Hematopoietic multipotent progenitor cell treated with erythropoietin and hydrocortisone succinate and interleukin-3 and kit ligand, for 4 days (in vitro differentiated cells): ENCODE results near the gene HSPG2.
"Not testable (repeated sequence)": the region's sequence is repeated elsewhere in the genome, so short reads cannot be mapped to it uniquely, and the experiment has no call there.

Experiments
- DNase-seq: peaks from one replicate; pipeline ENCODE4 v3.0.0-alpha.2; 2015

The HSPG2 gene

DNA sequence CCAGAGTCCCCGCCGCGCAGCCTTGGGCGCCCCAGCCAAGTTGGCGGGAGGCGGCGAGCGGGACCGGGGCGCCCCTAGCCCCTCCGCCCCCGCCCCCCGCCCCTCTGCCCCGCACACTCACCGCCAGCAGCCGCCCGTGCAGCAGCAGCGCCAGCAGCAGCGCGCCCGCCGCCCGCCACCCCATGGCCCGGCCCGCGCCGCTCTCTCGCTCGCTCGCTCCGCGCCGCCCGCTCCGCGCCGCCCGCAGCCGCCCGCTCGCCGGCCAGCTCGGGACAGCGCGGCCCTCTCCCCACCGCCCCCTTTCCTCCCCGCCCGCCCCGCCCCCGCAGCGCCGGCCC, at the start of gene HSPG2:
HSPG2 (minus strand) TSS at position 277 of the 338 bp plus-strand sequence; CDS start at position 184, 93 bp downstream.
- no peak for DNase-seq

DNA sequence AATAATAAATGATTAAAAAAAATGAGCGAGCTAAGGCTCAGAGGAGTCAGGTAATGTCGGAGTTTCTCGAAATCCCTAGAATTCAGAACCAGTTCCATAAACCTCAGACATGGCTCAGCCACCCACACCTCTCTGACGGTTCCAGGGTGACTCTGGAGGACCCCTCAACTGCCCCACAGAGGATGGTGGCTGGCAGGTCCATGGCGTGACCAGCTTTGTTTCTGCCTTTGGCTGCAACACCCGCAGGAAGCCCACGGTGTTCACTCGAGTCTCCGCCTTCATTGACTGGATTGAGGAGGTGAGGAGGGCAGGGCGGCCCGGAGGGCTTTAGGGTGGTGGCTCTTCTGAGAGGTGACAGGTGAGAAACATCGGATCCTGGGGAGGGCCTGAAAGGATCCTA, 49.3 kb upstream of the HSPG2 start:
- not testable (repeated sequence) for DNase-seq

DNA sequence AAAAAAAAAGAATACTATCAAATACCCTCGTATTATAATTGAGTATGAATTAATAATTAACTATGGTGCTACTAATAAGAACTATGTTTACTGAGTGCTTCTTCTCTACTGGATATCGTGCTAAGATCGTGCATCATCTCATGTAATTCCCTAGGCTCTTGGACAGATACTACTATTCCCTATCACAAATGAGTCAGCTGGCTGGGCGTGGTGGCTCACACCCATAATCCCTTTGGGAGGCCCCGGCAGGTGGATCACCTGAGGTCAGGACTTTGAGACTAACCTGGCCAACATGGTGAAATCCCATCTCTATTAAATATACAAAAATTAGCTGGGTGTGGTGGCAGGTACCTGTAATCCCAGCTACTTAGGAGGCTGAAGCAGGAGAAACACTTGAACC, 48.8 kb upstream of the HSPG2 start:
- DNase-seq: not testable (repeated sequence)

GRCh38 chr1:21983539-21983938, 46.4 kb upstream of the HSPG2 start:
- not testable (repeated sequence) for DNase-seq

DNA sequence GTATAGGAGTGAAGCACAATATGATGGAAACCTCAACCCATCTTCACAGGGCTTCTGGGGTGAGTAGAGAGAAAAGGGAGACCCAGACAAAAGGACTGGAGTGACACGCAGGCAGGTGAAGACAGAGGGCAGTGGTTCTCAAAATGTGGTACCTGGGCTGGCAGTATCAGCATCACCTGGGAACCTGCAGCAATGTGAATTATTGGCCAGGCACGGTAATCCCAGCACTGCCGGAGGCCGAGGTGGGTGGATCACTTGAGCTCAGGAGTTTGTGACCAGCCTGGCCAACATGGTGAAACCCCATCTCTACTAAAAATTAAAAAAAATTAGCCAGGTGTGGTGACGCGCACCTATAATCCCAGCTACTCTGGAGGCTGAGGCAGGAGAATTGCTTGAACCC, 45.0 kb upstream of the HSPG2 start:
- DNase-seq: not testable (repeated sequence)

- DNase-seq: not testable (repeated sequence)
These were observed 44.1 kb upstream of the HSPG2 start for GRCh38 chr1:21981253-21981652.

GRCh38 chr1:21980515-21981220, 43.6 kb upstream of the HSPG2 start:
- DNase-seq: peak; percentile 59

DNA sequence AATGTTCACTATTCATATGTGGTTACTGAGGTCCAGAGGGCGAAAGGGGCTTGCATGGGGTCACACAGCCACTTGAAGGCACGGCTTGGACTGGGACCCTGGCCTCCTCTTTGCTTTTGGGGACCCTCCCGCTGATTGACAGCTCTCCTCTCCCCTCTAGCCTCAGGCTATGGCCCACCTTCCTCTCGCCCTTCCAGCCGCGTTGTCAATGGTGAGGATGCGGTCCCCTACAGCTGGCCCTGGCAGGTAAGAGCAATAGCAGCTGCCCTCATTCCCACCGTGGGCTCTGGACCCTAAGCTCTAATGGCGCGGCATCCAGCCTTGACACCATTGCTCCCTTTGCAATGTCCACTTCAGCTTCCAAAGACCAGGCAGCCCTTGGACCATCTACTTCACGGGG, 41.1 kb upstream of the HSPG2 start:
- DNase-seq: not testable (repeated sequence)

DNA sequence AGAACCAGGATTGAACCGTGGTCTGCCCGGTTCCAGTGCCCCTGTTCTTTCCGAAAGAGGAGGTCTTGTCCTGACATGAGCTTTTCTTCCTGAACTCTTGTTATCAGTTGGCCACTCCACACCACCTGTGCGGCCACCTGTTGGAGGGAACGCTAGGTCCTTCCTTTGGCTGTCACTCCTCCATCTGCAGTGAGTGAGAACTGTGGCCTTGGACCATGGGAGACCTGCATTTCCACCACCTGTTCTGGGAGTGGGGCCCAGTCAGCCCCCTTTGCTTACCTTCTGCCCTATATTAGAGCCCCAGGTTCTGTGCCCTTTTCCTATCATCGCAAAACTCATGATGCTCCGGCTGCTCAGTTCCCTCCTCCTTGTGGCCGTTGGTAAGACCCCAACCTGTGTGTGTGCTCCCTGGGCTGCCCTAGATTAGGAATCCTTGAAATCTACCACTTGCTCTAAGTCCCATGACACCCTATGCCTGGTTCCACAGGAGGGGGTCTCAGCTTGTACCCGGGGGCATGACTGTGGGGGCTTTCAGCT, 39.7 kb upstream of the HSPG2 start, which contains the start of gene CELA3B:
CELA3B (plus strand) TSS at position 320 of the 537 bp plus-strand sequence; CDS start at position 338, 18 bp downstream.
- not testable (repeated sequence) for DNase-seq

GRCh38 chr1:21975296-21975695, 38.2 kb upstream of the HSPG2 start:
- not testable (repeated sequence) for DNase-seq

GRCh38 chr1:21974699-21975098, 37.6 kb upstream of the HSPG2 start:
- not testable (repeated sequence) for DNase-seq

DNA sequence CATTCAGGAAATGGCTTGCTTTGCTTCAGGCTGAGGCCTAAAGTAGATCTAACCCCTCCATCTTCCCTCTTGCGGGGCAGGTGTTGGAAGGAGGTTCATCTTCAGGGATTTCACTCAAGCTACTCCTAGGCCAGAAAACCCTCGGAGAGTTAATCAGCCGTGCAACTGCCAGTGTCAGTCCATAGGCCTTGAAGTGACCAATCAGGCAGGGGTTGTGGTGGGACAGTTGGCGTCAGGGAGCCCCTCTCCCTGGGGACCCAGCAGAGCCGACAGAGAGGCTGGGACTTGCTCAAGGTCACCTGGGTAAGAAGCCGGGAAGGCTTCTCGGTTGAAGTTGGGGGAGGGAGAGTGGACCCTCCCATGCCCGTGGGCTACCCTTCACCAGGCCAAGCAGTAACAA, 36.8 kb upstream of the HSPG2 start:
- DNase-seq: not testable (repeated sequence)

DNA sequence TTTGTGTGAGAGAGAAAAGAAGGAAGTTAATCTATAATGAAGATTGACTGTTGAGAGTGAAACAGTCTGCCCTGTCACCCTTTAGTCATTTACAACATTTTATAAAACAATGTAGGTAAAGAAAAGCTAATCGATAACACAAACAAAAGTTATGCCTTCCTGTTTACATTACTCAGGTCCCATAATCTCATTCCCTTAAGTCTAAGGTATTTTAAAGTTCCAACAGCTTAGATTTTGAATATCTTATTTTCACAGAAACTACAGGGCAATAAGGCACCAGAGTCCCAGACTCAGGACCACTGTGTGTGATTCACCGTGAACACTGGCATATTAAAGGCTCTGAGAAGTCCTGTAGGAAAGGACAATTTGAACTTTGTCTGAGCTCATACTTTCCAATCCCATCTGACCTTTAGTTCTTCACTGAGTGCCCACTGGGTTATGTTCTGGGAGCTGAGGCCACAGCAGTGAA, 35.9 kb upstream of the HSPG2 start:
- DNase-seq: not testable (repeated sequence)

DNA sequence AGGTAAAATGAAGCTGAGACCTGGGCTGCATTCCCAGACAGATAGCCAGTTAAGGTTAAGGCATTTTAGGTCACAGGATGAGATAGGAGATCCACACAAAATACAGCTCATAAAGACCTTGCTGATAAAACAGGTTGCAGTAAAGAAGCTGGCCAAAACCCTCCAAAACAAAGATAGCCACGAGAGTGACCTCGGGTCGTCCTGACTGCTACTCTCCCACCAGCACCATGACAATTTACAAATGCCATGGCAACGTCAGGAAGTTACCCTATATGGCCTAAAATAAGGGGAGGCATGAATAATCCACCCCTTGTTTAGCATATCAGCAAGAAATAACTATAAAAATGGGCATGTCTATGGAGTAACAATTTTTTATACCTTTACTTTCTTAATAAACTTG, 33.4 kb upstream of the HSPG2 start:
- DNase-seq: not testable (repeated sequence)

DNA sequence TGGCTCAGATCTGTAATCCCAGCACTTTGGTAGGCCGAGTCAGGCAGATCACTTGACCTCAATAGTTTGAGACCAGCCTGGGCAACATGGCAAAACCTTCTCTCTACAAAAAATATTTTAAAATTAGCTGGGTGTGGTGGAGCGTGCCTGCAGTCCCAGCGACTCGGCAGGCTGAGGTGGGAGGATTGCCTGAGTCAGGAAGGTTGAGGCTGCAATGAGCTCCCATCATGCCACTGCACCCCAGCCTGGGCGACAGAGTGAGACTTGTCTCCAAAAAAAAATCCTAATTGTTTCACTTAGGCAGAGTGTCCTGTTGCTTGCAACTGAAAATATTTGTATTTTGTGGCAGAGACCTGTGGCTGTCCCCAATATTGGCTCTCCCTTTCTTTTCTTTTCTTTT, 32.0 kb upstream of the HSPG2 start:
- DNase-seq: not testable (repeated sequence)

- not testable (repeated sequence) for DNase-seq
These were observed 30.1 kb upstream of the HSPG2 start for GRCh38 chr1:21967216-21967615.

- no peak for DNase-seq
These were observed 29.3 kb upstream of the HSPG2 start for GRCh38 chr1:21966247-21967000.

GRCh38 chr1:21963477-21964217, 26.5 kb upstream of the HSPG2 start:
- peak; percentile 88 for DNase-seq

DNA sequence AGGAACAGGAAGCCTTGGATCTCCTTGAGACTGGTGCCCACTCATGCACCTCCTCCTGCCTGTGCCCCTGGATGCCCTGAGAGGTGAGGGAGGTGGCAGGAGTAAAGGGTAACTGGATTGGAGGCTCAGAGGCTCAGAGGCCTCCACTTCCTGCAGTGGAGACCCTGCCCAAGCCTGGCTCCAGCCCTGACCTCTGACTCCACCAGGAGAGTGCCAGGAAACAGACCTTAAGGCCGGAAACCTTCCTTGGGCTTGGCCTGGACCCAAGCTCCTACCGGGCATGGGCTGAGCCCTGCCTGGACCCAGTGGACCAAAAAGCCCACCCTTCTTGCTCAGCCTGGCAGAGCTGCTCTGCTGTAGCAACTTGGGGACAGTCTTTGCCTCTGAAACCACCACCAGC, 24.7 kb upstream of the HSPG2 start:
- DNase-seq: no peak

DNA sequence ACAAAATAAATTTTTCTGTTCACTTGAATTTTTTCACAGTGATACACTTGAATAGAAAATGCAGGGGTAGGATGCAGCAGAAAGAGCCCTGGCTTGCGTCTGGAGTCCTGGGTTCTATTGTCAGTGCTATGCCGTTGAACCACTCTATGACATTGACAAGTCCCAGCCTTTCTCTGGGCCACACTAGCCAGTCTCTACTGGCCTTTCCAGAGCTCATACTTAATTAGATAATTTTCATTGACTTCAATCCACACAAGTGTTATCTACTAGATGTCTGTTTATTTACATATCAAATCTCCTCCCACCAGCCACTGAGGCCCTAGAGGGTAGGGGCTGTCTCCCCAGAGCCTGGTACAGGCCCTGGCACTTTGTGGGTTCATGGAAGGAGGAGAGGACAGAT, 24.2 kb upstream of the HSPG2 start:
- peak; percentile 28 for DNase-seq

DNA sequence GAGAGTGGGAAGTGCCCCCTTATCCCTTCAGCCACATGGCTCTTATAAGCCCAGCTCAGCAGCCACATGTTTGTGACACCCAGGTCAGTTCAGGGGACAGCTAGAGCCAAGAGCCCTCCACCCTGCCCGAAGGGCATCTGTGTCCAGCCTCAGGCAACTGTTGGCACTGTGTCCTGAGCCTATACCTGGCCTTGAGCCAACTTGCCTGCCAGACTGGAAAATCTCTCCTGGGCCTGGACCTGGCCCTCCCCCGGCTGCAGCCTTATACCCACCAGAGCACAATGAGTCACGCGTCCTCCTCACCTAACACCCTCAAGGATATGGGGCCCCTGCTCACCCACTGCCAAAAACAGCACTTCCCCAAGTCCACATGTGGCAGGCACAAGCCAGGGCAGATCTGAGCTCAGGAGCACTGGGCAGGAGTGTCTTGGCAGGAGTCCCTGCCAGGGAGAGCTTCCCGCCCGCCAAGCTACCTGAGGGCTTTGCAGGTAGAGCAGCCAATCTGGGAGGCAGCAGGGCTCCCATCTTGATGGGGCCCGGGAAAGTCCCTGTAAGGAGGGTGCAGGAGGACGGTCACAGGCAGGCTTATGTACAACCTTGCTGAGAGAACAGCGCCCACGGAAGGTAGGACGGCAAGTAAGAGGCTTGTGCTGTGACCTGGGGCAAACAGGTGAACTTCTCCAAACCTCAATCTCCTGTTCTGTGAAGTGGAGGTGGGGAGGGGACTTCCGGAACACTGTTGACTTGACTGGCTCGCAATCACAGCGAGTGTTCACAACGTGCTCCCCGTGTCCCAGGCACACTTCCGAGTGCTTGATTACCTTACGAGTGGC, 19.8 kb upstream of the HSPG2 start:
- peak; percentile 47 for DNase-seq
